Smooth muscle cell (in vitro differentiated cells): Measurements from ENCODE around the gene TSHZ2. TPM values are rescaled to one million over a fixed set of nuclear protein-coding genes. Genes with fewer than 3 reads are reported as not detected.

Source experiments
- DNase-seq: peaks from one replicate; lab custom pipeline; 2025; ENCODE audit not compliant: unreplicated experiment; lab: John Stamatoyannopoulos, UW
- H2AFZ ChIP-seq: fragments of 200-600 bp; sonication (generic); 2 replicates; pipeline ENCODE4 v1.6.0; 2016; ENCODE audit warnings: antibody characterized with exemption, low read depth, mild to moderate bottlenecking
- H3F3A ChIP-seq: fragments of 200-600 bp; sonication (generic); 2 replicates; pipeline ENCODE4 v1.6.0; 2017; ENCODE audit warnings: antibody characterized with exemption, low read depth
- H3K27ac ChIP-seq: fragments of 200-600 bp; sonication (generic); 2 replicates; pipeline ENCODE4 v1.5.1; 2016; ENCODE audit warnings: low read depth, mild to moderate bottlenecking
- H3K27me3 ChIP-seq: fragments of 200-600 bp; sonication (generic); 2 replicates; pipeline ENCODE4 v1.6.1; 2016; ENCODE audit warnings: low read depth, mild to moderate bottlenecking
- H3K36me3 ChIP-seq: fragments of 200-600 bp; sonication (generic); 2 replicates; pipeline ENCODE4 v1.5.1; 2016; ENCODE audit warnings: low read depth
- H3K4me1 ChIP-seq: fragments of 200-600 bp; sonication (generic); 2 replicates; pipeline ENCODE4 v1.5.1; 2016; ENCODE audit warnings: low read depth
- H3K4me2 ChIP-seq: fragments of 200-600 bp; sonication (generic); 2 replicates; pipeline ENCODE4 v1.6.0; 2016; ENCODE audit warnings: mild to moderate bottlenecking
- H3K4me3 ChIP-seq: fragments of 200-600 bp; sonication (generic); 2 replicates; pipeline ENCODE4 v1.5.1; 2016; ENCODE audit warnings: mild to moderate bottlenecking
- H3K79me2 ChIP-seq: fragments of 200-600 bp; sonication (generic); 2 replicates; pipeline ENCODE4 v1.6.0; 2016; ENCODE audit warnings: low read depth, mild to moderate bottlenecking
- H3K9ac ChIP-seq: fragments of 200-600 bp; sonication (generic); 2 replicates; pipeline ENCODE4 v1.6.0; 2016; ENCODE audit warnings: low read depth
- H3K9me3 ChIP-seq: fragments of 200-600 bp; sonication (generic); replicated peaks from 2 replicates; pipeline ENCODE4 v1.5.1; 2016; ENCODE audit warnings: low read depth
- H4K20me1 ChIP-seq: fragments of 200-600 bp; sonication (generic); 2 replicates; pipeline ENCODE4 v1.6.0; 2016; ENCODE audit warnings: low read depth
- WGBS: methylation state at CpG from one replicate; pipeline ENCODE4 v1.1.7; 2016; ENCODE audit warnings: low lambda C conversion rate; 5-methylcytosine and 5-hydroxymethylcytosine counted together
- polyA plus RNA-seq: library from polyadenylated mRNA; unstranded; fragments of >200 nt; fragmentation: Nextera tagmentation; extraction: Ambion mirVana; gene quantifications from 2 replicates; pipeline ENCODE4 v1.2.1, GENCODE V29; 2016
- total RNA-seq: library from RNA; depleted of rRNA; stranded (reverse); fragments of >200 nt; gene quantifications from 2 replicates; pipeline ENCODE4 v1.2.3, GENCODE V29; 2014
- TF ChIP-seq, protein P1 (sequence below): fragments of 200-600 bp; sonication (generic); IDR thresholded peaks from 2 replicates; pipeline ENCODE4 v1.5.1; 2017; ENCODE audit warnings: borderline replicate concordance, mild to moderate bottlenecking, antibody characterized with exemption; ENCODE audit not compliant: insufficient read depth, poor library complexity, severe bottlenecking

TSHZ2 gene
- total and polyA plus RNA-seq, 2 experiments from 2014 or later: 4.8 to 6.6 TPM

DNA sequence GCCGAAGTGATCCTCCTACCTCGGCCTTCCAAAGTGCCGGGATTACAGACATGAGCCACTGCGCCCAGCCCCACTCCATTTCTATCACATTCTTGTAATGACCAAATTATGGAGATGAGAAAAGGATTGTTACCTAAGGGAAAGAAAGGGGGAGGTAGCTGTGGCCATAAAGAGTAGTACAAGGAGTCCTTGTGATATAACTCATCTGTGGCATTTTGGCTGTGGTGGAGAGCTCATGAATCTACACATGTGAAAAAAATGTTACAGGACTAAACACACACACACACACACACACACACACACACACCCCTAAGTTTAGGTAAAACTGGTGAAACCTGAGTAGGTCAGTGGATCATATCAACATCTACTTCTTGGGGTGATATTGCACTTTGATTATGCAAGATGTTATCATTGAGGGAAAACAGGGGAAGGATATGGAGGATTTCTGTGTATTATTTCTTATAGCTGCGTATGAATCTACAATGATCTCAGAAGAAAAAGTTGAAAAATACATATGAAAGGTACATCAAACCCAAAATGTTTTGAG, 251.5 kb downstream of the TSHZ2 start:
- Histone ChIP-seq H4K20me1 (no peaks in the 10 kb centered on the region), H3K9ac (no peak overlapping the region), H3K27me3 (no peaks in the 10 kb centered on the region), H3K4me3 (no peak overlapping the region), H3K79me2 (no peaks in the 10 kb centered on the region), H3K4me2 (peak overlapping the region; percentile 21), H2AFZ (no peak overlapping the region), H3K4me1 (no peaks in the 10 kb centered on the region), H3F3A (peaks cover 7% of the 10 kb centered on the region), H3K36me3 (no peaks in the 10 kb centered on the region), H3K9me3 (no peaks in the 10 kb centered on the region), H3K27ac (no peak overlapping the region)
- WGBS: 87% methylated on average over 5 of the region's 5 CpGs
- TF ChIP-seq, protein P1, sequence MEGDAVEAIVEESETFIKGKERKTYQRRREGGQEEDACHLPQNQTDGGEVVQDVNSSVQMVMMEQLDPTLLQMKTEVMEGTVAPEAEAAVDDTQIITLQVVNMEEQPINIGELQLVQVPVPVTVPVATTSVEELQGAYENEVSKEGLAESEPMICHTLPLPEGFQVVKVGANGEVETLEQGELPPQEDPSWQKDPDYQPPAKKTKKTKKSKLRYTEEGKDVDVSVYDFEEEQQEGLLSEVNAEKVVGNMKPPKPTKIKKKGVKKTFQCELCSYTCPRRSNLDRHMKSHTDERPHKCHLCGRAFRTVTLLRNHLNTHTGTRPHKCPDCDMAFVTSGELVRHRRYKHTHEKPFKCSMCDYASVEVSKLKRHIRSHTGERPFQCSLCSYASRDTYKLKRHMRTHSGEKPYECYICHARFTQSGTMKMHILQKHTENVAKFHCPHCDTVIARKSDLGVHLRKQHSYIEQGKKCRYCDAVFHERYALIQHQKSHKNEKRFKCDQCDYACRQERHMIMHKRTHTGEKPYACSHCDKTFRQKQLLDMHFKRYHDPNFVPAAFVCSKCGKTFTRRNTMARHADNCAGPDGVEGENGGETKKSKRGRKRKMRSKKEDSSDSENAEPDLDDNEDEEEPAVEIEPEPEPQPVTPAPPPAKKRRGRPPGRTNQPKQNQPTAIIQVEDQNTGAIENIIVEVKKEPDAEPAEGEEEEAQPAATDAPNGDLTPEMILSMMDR: no peak
- DNase-seq: no peak

DNA sequence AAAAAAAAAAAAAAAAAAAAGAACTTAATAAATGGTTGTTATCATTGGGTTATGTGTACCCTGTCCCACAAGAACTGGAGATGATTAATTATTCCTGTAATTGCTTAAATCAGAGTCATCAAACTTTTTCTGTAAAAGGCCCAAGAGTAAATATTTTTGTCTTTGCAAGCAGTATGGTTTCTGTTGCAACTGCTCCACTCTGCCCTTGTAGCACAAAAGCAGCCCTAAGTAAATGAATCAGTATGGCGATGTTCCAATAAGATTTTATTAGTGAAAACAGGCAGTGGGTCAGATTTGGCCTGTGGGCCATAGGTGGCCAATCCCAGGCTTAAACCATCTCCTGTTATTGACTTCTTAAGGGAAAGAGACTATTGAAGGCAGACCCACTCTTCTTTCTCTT, 252.7 kb downstream of the TSHZ2 start:
- TF ChIP-seq, protein P1: no peak
- Histone ChIP-seq H3K9ac (no peak overlapping the region), H3F3A (peaks cover 7% of the 10 kb centered on the region), H4K20me1 (no peaks in the 10 kb centered on the region), H3K4me2 (no peak overlapping the region), H3K9me3 (no peaks in the 10 kb centered on the region), H3K79me2 (no peaks in the 10 kb centered on the region), H3K4me3 (no peak overlapping the region), H3K27me3 (no peaks in the 10 kb centered on the region), H2AFZ (no peak overlapping the region), H3K27ac (no peak overlapping the region), H3K4me1 (no peaks in the 10 kb centered on the region), H3K36me3 (no peaks in the 10 kb centered on the region)
- WGBS: 96% methylated on average over 1 of the region's 1 CpG
- no peak for DNase-seq

DNA sequence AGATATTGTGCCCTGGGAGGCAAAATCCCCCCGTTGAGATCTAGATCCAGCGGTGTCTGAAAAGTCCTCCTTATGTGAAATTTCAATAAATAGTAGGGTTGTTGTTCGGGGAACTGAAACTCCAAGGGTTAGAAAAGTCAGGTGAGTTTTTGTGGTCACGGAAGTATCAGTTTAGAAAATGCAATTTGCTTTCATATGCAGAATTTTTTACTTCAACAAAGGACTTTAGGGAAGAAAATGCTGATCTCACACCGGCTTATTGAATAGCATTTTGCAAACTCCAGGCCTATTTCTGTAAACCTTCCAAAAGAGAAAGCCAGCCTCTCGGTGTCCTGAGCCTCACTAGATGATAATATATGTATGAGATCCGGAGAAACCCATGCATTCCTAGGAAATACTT, 254.7 kb downstream of the TSHZ2 start:
- no peak overlapping the region for H3K4me3 ChIP-seq
- peak overlapping the region; percentile 35 for H3K27ac ChIP-seq
- no peaks in the 10 kb centered on the region for H4K20me1 ChIP-seq
- no peaks in the 10 kb centered on the region for H3K27me3 ChIP-seq
- H3K9me3 ChIP-seq: no peaks in the 10 kb centered on the region
- no peak for DNase-seq
- TF ChIP-seq, protein P1: no peak
- H3K36me3 ChIP-seq: no peaks in the 10 kb centered on the region
- WGBS: 66% methylated on average over 7 of the region's 7 CpGs
- H3K4me2 ChIP-seq: peak overlapping the region; percentile 68
- peaks cover 7% of the 10 kb centered on the region for H3F3A ChIP-seq
- no peaks in the 10 kb centered on the region for H3K4me1 ChIP-seq
- H3K9ac ChIP-seq: no peak overlapping the region
- no peaks in the 10 kb centered on the region for H3K79me2 ChIP-seq
- no peak overlapping the region for H2AFZ ChIP-seq

DNA sequence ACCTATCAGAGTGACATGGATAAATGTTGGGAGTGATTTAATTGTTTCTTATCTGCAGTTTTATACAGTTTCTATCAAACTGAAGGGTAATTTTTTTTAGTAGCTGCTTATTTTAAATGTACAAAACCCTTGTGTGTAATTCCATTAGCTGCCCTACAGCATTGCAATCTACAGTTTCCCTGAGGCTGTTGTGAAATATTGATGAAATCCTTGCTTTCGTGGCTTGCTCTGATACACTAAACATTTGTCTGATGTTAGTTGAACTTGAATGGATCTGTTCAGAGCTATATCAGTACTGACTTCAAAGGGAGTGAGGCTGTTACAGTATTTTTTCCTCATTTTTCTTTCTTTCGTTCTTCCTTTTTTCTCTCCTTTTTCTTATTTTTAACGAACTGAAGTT, 255.4 kb downstream of the TSHZ2 start:
- no peaks in the 10 kb centered on the region for H3K79me2 ChIP-seq
- peaks cover 7% of the 10 kb centered on the region for H3F3A ChIP-seq
- no peaks in the 10 kb centered on the region for H3K27me3 ChIP-seq
- H4K20me1 ChIP-seq: no peaks in the 10 kb centered on the region
- H3K4me3 ChIP-seq: no peak overlapping the region
- TF ChIP-seq, protein P1: no peak
- H3K9ac ChIP-seq: no peak overlapping the region
- peak overlapping the region; percentile 59 for H2AFZ ChIP-seq
- no peaks in the 10 kb centered on the region for H3K36me3 ChIP-seq
- peak overlapping the region; percentile 35 for H3K27ac ChIP-seq
- no peaks in the 10 kb centered on the region for H3K4me1 ChIP-seq
- no peak for DNase-seq
- 64% methylated on average over 3 of the region's 3 CpGs for WGBS
- peak overlapping the region; percentile 68 for H3K4me2 ChIP-seq
- no peaks in the 10 kb centered on the region for H3K9me3 ChIP-seq
